ENCODE data around the gene NUDT16. TPM values are rescaled to one million over a fixed set of nuclear protein-coding genes. Genes with fewer than 3 reads are reported as not detected.

The NUDT16 gene
- total and polyA plus RNA-seq, 2 of the 8 experiments (the other 6 are each of a cell fraction or from before 2014, with no cell fraction given) = 8.5 to 19.1 TPM

DNA sequence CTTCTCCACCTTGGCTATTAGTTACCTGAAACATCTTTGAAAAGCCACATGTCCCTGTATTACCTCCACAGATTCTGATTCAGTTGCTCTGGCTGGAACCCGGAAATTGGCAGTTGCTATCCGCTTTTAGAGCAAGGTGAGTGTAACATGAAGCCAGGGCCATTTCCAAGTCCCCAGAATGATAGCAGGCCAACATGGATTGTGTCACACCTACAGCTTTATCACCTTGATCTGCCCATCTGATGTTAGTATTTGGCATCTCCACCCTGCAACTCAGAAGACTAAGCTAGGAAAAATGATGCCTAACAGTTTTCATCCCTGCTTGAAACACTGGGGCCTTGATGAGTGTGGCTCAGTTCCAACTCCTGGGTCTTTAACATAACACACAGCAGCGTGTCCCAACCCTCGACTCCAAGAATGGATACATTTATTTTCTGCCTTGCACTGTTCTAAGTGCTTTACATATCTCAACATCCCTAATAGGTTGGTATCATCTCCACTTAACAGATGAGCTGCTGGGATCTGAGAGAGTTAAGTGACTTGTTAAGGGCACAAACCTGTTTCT lies 21.3 kb upstream of the NUDT16 start (continued):
- TF ChIP-seq KDM4A (IDR thresholded peaks at IDR 0.05; ENCODE audit: low read depth, low read length, severe bottlenecking) (no peak), GABPA (IDR thresholded peaks at IDR 0.05; ENCODE audit: borderline replicate concordance, insufficient read depth, low read length) (no peak), PHF8 (conservative IDR thresholded peaks at IDR 0.05; ENCODE audit: low read depth, low read length) (no peak), RXRA (IDR thresholded peaks at IDR 0.05; ENCODE audit: insufficient read depth, low read depth, low read length) (no peak), SIRT6 (IDR thresholded peaks at IDR 0.05; ENCODE audit: low read length) (no peak), SP2 (IDR thresholded peaks at IDR 0.05; ENCODE audit: low read length) (no peak), SAP30 (IDR thresholded peaks at IDR 0.05; ENCODE audit: insufficient read depth, insufficient replicate concordance, low read length) (no peak)
- TF ChIP-seq, protein P1, sequence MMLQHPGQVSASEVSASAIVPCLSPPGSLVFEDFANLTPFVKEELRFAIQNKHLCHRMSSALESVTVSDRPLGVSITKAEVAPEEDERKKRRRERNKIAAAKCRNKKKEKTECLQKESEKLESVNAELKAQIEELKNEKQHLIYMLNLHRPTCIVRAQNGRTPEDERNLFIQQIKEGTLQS (IDR thresholded peaks at IDR 0.05; ENCODE audit: insufficient read depth, low read depth, low read length) = no peak
- TF ChIP-seq, protein P2, sequence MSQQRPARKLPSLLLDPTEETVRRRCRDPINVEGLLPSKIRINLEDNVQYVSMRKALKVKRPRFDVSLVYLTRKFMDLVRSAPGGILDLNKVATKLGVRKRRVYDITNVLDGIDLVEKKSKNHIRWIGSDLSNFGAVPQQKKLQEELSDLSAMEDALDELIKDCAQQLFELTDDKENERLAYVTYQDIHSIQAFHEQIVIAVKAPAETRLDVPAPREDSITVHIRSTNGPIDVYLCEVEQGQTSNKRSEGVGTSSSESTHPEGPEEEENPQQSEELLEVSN (IDR thresholded peaks at IDR 0.05) = no peak
- TF ChIP-seq, protein P3, sequence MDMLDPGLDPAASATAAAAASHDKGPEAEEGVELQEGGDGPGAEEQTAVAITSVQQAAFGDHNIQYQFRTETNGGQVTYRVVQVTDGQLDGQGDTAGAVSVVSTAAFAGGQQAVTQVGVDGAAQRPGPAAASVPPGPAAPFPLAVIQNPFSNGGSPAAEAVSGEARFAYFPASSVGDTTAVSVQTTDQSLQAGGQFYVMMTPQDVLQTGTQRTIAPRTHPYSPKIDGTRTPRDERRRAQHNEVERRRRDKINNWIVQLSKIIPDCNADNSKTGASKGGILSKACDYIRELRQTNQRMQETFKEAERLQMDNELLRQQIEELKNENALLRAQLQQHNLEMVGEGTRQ (IDR thresholded peaks at IDR 0.05; ENCODE audit: low read length) = no peak
